Left renal cortex interstitium (tissue), 4 donors: ENCODE data around the gene DCAF17. TPM values are rescaled to one million over a fixed set of nuclear protein-coding genes. Genes with fewer than 3 reads are reported as not detected.

Source experiments
- DNase-seq, 4 donors: peaks; one replicate each; pipeline ENCODE4 v3.0.0-alpha.2; 2013; ENCODE audit warnings: low read depth in 4 of 4, low spot score in 2 of 4, missing footprints in 1 of 4
- polyA plus RNA-seq, 4 donors: library from polyadenylated mRNA; unstranded; fragments of 120-200 nt; gene quantifications; one replicate each; pipeline ENCODE4 v1.2.1, GENCODE V29; 2013; ENCODE audit not compliant: insufficient read length in 4 of 4

The DCAF17 gene
- polyA plus RNA-seq, 4 donors, result 19.5 to 35.6 (median 28.9) TPM

- no peak for DNase-seq
These were observed 99.3 kb downstream of the DCAF17 start for GRCh38 chr2:171533331-171533730.

Other genes starting within 250 kb of the DCAF17 start
- 10 to 100 TPM; 12.8 to 17.6 (median 14.1) TPM for gene METTL8, start 236 bp upstream of the DCAF17 start, polyA plus RNA-seq
- gene CYBRD1, start 88.2 kb downstream of the DCAF17 start, polyA plus RNA-seq, result 10 to 100 TPM; 32.8 to 55.3 (median 43.9) TPM